Heart left ventricle (tissue), 16 donors: ENCODE data around the gene NCKAP1. TPM values are rescaled to one million over a fixed set of nuclear protein-coding genes. Genes with fewer than 3 reads are reported as not detected.

Source experiments
- ATAC-seq, 4 donors: fragments of 200-7000 bp; cut with Tn5 transposase; one replicate each; pipeline ENCODE4 v1.9.1; 2020 to 2022; ENCODE audit warnings: moderate library complexity in 4 of 4, mild to moderate bottlenecking in 3 of 4, moderate number of reproducible peaks in 1 of 4
- DNase-seq, 5 donors: peaks; one replicate each; pipeline ENCODE4 v3.0.0-alpha.2; 2020
- H3K27ac ChIP-seq, 12 donors: fragments of 200-600 bp; sonication (generic) in 4 of 12; one replicate each; pipeline versions ENCODE4 v1.5.0 to v1.8.0; 2016 to 2022; ENCODE audit warnings: mild to moderate bottlenecking in 2 of 12
- H3K27me3 ChIP-seq, 9 donors: fragments of 200-600 bp; sonication (generic) in 2 of 9; one replicate each; pipeline versions ENCODE4 v1.5.1 to v1.8.0; 2016 to 2022; ENCODE audit warnings: mild to moderate bottlenecking in 3 of 9
- H3K36me3 ChIP-seq, 9 donors: fragments of 200-600 bp; sonication (generic) in 2 of 9; one replicate each; pipeline versions ENCODE4 v1.5.0 to v1.8.0; 2018 to 2022; ENCODE audit warnings: mild to moderate bottlenecking in 2 of 9
- H3K4me1 ChIP-seq, 12 donors: fragments of 200-600 bp; sonication (generic) in 4 of 12; one replicate each; pipeline versions ENCODE4 v1.5.0 to v1.8.0; 2016 to 2022; ENCODE audit warnings: mild to moderate bottlenecking in 3 of 12
- H3K4me3 ChIP-seq, 12 donors: fragments of 200-600 bp; sonication (generic) in 4 of 12; one replicate each; pipeline versions ENCODE4 v1.5.0 to v1.8.0; 2017 to 2022; ENCODE audit warnings: mild to moderate bottlenecking in 9 of 12, moderate library complexity in 4 of 12
- H3K9me3 ChIP-seq, 12 donors: fragments of 200-600 bp; sonication (generic) in 4 of 12; one replicate each; pipeline versions ENCODE4 v1.5.0 to v1.8.0; 2016 to 2022; ENCODE audit warnings: mild to moderate bottlenecking in 1 of 12
- POLR2A ChIP-seq, 2 donors: fragments of 450-650 bp; IDR thresholded peaks; one replicate each; pipeline ENCODE4 v1.6.1; 2017; ENCODE audit warnings: antibody characterized with exemption in 2 of 2, mild to moderate bottlenecking in 2 of 2, moderate library complexity in 2 of 2
- WGBS, 4 donors: extraction: QIAGEN DNeasy Blood & Tissue Kit in 2 of 4; methylation state at CpG; one replicate each; pipeline versions ENCODE4 v1.1.5 to v1.1.7; 2013 to 2018; 5-methylcytosine and 5-hydroxymethylcytosine counted together
- intact Hi-C, 10 donors: fragments of 100-400 bp; cut with DNase I; formaldehyde crosslinking; loops; one replicate each; pipeline versions ENCODE4 v1.11.1 to v1.14.2; 2022
- polyA plus RNA-seq, 2 donors: library from polyadenylated mRNA; stranded (reverse); fragments of 200-250 nt; gene quantifications; one replicate each; pipeline ENCODE4 v1.2.3, GENCODE V29; 2013
- total RNA-seq, 9 donors: library from RNA; depleted of rRNA in 2 of 9; stranded (reverse); fragments of >200 nt in 2 of 9; fragmentation: NEBNext Ultra II Directional in 3 of 9; extraction: Animal tissue kit (Norgen Biotek cat#: 25700) in 3 of 9; gene quantifications; one replicate each; pipeline versions ENCODE4 v1.1.0 to v1.2.4, GENCODE V29; 2016 to 2023
- TF ChIP-seq, protein P1 (sequence below), 12 donors: fragments of 200-600 bp; sonication (generic) in 4 of 12; IDR thresholded peaks; one replicate each; pipeline versions ENCODE4 v1.5.0 to v1.8.0; 2018 to 2022; ENCODE audit warnings: antibody characterized with exemption in 12 of 12, mild to moderate bottlenecking in 5 of 12
- donor health status: ischemic (EF 13 %, LVEDD 7.1; RV severe dilation, severe dysfunction).
- donor health status: healthy with polysubstance abuse.
- donor health status: DM: no; HTN: yes; CAD: no.
- donor health status: DM: no; HTN: no; CAD: no.
- donor health status: ischemic (EF 25% LVEDD 6.9; RV normal size, moderate dysfunction).
- donor health status: ischemic (EF 25% LVEDD 5.7; RV mildly dilated, moderate dysfunction).
- donor health status: healthy.
- donor health status: DM: yes; HTN: yes; CAD: no.
- donor health status: ischemic (EF 35%, LVEDD 5.7; RV mildly dilated, moderate dysfunction).
- donor health status: nonischemic (EF 11% LVEDD 7.7; RV severe dilation, severe dysfunction).
- donor health status: DM: yes; HTN: yes; CAD: no.
- donor health status: PGD.
- donor health status: ischemic (EF 29% LVEDD 5.4; RV normal size, mild dysfunction).
- donor health status: nonischemic (EF 23%, LVEDD 6.1; RV moderate dilation, normal function).

The NCKAP1 gene
- total and polyA plus RNA-seq, 11 donors, result 33.5 to 168 (median 138) TPM

DNA sequence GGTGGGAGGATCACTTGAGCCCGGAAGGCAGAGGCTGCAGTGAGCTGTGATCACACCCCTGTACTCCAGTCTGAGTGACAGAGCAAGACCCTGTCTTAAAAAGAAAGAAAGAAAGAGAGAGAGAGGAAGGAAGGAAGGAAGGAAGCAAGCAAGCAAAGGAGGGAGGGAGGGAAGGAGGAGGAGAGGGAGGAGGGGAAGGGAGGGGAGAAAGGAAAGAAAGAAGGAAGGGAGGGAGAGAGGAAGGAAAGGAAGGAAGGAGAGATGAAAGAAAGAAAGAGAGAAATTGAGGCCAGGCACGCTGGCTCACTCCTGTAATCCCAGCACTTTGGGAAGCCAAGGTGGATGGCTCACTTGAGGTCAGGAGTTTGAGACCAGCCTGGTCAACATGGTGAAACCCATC is 2.3 kb upstream of the NCKAP1 start:
- no peak overlapping the region for H3K4me3 ChIP-seq
- peaks cover 0 to 83% (median 0%) of the 10 kb centered on the region in 9 donors for H3K27me3 ChIP-seq
- no peaks in the 10 kb centered on the region for H3K36me3 ChIP-seq
- WGBS, 4 donors, result 87 to 95% (median 90%) methylated on average over 2 of the region's 2 CpGs
- no peaks in the 10 kb centered on the region for H3K9me3 ChIP-seq
- ATAC-seq, result no peak
- peaks cover 4 to 34% (median 14%) of the 10 kb centered on the region in 12 donors for H3K4me1 ChIP-seq
- no peak overlapping the region for H3K27ac ChIP-seq
- no peak for TF ChIP-seq POLR2A (IDR thresholded peaks at IDR 0.05)
- TF ChIP-seq, protein P1, sequence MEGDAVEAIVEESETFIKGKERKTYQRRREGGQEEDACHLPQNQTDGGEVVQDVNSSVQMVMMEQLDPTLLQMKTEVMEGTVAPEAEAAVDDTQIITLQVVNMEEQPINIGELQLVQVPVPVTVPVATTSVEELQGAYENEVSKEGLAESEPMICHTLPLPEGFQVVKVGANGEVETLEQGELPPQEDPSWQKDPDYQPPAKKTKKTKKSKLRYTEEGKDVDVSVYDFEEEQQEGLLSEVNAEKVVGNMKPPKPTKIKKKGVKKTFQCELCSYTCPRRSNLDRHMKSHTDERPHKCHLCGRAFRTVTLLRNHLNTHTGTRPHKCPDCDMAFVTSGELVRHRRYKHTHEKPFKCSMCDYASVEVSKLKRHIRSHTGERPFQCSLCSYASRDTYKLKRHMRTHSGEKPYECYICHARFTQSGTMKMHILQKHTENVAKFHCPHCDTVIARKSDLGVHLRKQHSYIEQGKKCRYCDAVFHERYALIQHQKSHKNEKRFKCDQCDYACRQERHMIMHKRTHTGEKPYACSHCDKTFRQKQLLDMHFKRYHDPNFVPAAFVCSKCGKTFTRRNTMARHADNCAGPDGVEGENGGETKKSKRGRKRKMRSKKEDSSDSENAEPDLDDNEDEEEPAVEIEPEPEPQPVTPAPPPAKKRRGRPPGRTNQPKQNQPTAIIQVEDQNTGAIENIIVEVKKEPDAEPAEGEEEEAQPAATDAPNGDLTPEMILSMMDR (IDR thresholded peaks at IDR 0.05), result no peak
- intact Hi-C loops, result no loop called here
- DNase-seq, result no peak

DNA sequence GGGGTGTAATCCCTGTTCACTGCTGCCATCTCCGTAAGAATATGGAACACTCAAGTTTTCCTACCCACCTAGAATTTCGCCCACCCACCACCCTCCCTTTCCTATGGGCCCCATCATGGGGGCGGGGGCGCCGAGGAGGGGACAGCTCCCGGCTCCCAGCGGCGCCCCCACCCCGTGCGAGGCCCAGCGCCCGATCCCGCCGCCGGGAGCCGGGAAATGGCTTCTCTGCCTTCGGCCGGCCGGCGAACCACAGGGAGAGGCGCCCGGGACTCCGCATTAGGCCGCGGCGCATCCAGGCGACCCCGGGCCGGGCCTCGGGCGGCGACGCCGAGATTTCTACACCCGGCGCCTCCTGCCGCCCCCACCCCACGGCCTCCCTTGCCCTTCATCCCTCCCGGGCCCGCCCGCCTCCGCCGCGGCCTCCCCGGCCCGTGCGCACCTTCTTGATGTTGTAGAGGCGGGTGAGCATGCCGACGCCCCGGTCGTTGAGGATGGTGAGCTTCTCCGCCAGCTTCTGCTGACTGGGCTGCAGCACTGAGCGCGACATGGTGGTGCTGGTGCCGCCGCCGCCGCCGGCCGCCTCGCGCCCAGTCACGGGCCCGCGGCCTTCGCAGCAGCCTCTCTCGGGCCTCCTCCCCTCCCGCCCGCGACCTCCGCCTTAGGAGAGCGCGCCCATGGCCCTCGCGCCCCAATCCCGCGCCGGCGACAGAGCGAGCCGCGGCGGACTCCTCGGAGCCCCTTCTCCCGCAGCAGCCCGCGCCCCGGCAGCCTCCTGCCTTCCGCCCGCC is 510 bp downstream of the NCKAP1 start:
- peak overlapping the region; percentile 94 to 99 (median 98) for H3K27ac ChIP-seq
- peak; percentile 24 to 74 (median 55) for ATAC-seq
- peaks cover 15 to 51% (median 41%) of the 10 kb centered on the region in 12 donors for H3K4me1 ChIP-seq
- intact Hi-C loops, result loop anchor here in 7 of 10 donors (1.0 to 10.0 kb wide), 8 partner anchors 35 to 87 kb away; partner anchors contain the start of genes DUSP19 (in 5 of the 7) and NUP35 (in 2 of the 7)
- no peaks in the 10 kb centered on the region for H3K9me3 ChIP-seq
- DNase-seq, result peak in 4 of 5 donors; percentile 47 to 51 (median 50)
- H3K4me3 ChIP-seq, result peak overlapping the region; percentile 74 to 92 (median 87)
- H3K27me3 ChIP-seq, result peaks cover 0 to 86% (median 0%) of the 10 kb centered on the region in 9 donors
- TF ChIP-seq POLR2A (IDR thresholded peaks at IDR 0.05), result no peak
- TF ChIP-seq, protein P1 (IDR thresholded peaks at IDR 0.05), result peak in 1 of 12 donors; percentile 9
- H3K36me3 ChIP-seq, result no peaks in the 10 kb centered on the region
- 0 to 1% (median 0%) methylated on average over 21 to 91 of the region's 91 CpGs for WGBS, 4 donors

DNA sequence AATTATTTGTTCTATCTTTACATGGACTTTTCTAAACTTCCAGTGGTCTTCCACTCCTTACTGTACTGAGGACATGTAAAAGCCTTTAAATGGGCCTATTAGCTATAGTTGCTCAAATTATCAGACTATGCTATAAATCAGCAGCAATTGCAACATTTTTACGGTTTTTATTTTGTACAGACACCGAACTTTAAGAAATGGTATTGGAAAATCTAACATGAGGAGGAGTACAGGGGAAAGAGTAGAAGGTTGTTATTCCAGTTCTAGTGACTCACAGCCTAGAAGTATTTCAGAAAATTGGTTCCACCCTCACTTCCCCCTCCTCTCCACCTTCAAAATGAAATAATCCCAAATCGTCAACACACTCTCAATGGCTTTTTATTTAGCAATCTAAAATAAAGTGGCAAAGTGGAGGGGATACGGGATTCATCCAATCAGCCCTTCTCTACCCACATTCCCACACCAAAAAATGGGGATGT is 1.1 kb downstream of the NCKAP1 start:
- no peaks in the 10 kb centered on the region for H3K36me3 ChIP-seq
- TF ChIP-seq, protein P1 (IDR thresholded peaks at IDR 0.05), result no peak
- no peak for TF ChIP-seq POLR2A (IDR thresholded peaks at IDR 0.05)
- WGBS, 4 donors, result 2 to 3% (median 2%) methylated on average over 4 of the region's 4 CpGs
- H3K4me1 ChIP-seq, result peaks cover 15 to 57% (median 46%) of the 10 kb centered on the region in 12 donors
- H3K4me3 ChIP-seq, result peak overlapping the region; percentile 74 to 92 (median 87)
- peak in 2 of 4 donors; percentile 38 to 41 for ATAC-seq
- no peaks in the 10 kb centered on the region for H3K9me3 ChIP-seq
- H3K27ac ChIP-seq, result peak overlapping the region; percentile 94 to 99 (median 98)
- DNase-seq, result no peak
- H3K27me3 ChIP-seq, result peaks cover 0 to 87% (median 0%) of the 10 kb centered on the region in 9 donors
- intact Hi-C loops, result loop anchor here in 6 of 10 donors (5.0 to 10.0 kb wide), 6 partner anchors 35 to 88 kb away; partner anchors contain the start of genes NUP35 (in 2 of the 6) and DUSP19 (in 1 of the 6)
